Right lobe of liver (tissue), 6 donors: ENCODE results near the gene GOLGA1. TPM values are rescaled to one million over a fixed set of nuclear protein-coding genes. Genes with fewer than 3 reads are reported as not detected.

Experiments
- ATAC-seq, 4 donors: fragments of 200-7000 bp; cut with Tn5 transposase; one replicate each; pipeline ENCODE4 v1.9.1; 2020; ENCODE audit warnings: mild to moderate bottlenecking in 4 of 4, moderate library complexity in 4 of 4
- DNase-seq, 3 donors: peaks; one replicate each; pipeline ENCODE4 v3.0.0-alpha.2; 2020
- H3K27ac ChIP-seq, 3 donors: fragments of 200-600 bp; one replicate each; pipeline ENCODE4 v1.8.0; 2022
- H3K27me3 ChIP-seq, 2 donors: fragments of 200-600 bp; one replicate each; pipeline ENCODE4 v1.8.0; 2022
- H3K36me3 ChIP-seq, 4 donors: fragments of 200-600 bp; sonication (generic) in 1 of 4; one replicate each; pipeline versions ENCODE4 v1.5.1 to v1.8.0; 2017 to 2022; ENCODE audit warnings: control low read depth in 1 of 4
- H3K4me1 ChIP-seq, 4 donors: fragments of 200-600 bp; sonication (generic) in 1 of 4; one replicate each; pipeline versions ENCODE4 v1.5.1 to v1.8.0; 2017 to 2022; ENCODE audit warnings: control low read depth in 1 of 4
- H3K4me3 ChIP-seq, 3 donors: fragments of 200-600 bp; one replicate each; pipeline ENCODE4 v1.8.0; 2022
- H3K9me3 ChIP-seq, 4 donors: fragments of 200-600 bp; sonication (generic) in 1 of 4; one replicate each; pipeline versions ENCODE4 v1.5.1 to v1.8.0; 2017 to 2022; ENCODE audit warnings: control low read depth in 1 of 4
- POLR2A ChIP-seq: fragments of 450-650 bp; IDR thresholded peaks from one replicate; pipeline ENCODE4 v1.6.1; 2017; ENCODE audit warnings: antibody characterized with exemption, mild to moderate bottlenecking
- WGBS: methylation state at CpG from one replicate; pipeline ENCODE4 v1.1.6; 2018; ENCODE audit warnings: low coverage, low lambda C conversion rate; ENCODE audit not compliant: insufficient coverage; ENCODE audit errors: missing lambda C conversion rate; 5-methylcytosine and 5-hydroxymethylcytosine counted together
- intact Hi-C, 2 donors: fragments of 100-400 bp; cut with DNase I; formaldehyde crosslinking; loops; one replicate each; pipeline versions ENCODE4 v1.11.2 to v1.14.1; 2022
- total RNA-seq, 6 experiments: library from RNA; depleted of rRNA in 2 of 6; stranded (reverse); fragments of >200 nt in 2 of 6; fragmentation: NEBNext Ultra II Directional in 3 of 6; extraction: Animal tissue kit (Norgen Biotek cat#: 25700) in 3 of 6; gene quantifications; one replicate each; pipeline versions ENCODE4 v1.1.0 to v1.2.4, GENCODE V29; 2016 to 2023
- TF ChIP-seq, protein P1 (sequence below), 4 donors: fragments of 200-600 bp in 3 of 4; fragments of 450-650 bp in 1 of 4; IDR thresholded peaks; one replicate each; pipeline versions ENCODE4 v1.5.1 to v1.8.0; 2016 to 2022; ENCODE audit warnings: antibody characterized with exemption in 4 of 4, mild to moderate bottlenecking in 2 of 4
- donor health status: DM: no; HTN: yes; CAD: no.
- donor health status: DM: no; HTN: no; CAD: no.
- donor health status: DM: no; HTN: no; CAD: no.
- donor health status: DM: no; HTN: yes; CAD: no.
- donor health status: DM: no; HTN: yes; CAD: no.

Gene GOLGA1
- total RNA-seq, 6 experiments from 2014 or later, result 10.2 to 16.2 (median 12.5) TPM

DNA sequence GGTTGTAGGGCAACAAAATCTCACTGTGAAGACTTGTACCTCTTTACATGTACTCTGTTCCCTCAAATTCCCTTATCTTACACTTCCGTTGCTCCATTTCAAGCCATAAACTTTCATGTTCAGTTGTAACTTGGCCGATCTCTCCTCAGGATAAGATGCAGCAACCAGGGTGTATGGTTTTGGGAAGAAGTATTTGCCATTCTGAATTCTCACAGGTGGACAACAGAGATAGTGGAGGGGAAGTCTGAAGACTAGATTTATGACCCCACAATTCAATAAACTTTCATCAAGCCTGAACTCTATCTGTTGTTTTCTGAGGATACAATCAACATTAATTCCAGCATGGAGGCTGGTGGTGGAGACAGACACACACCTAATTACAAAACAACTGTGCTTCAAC is 27.5 kb downstream of the GOLGA1 start:
- no peaks in the 10 kb centered on the region for H3K9me3 ChIP-seq
- peaks cover 0 to 22% (median 12%) of the 10 kb centered on the region in 4 donors for H3K36me3 ChIP-seq
- WGBS, result 96% methylated on average over 2 of the region's 2 CpGs
- intact Hi-C loops, result no loop called here
- ATAC-seq (no peak), DNase-seq (no peak)
- no peak for TF ChIP-seq POLR2A
- TF ChIP-seq, protein P1, sequence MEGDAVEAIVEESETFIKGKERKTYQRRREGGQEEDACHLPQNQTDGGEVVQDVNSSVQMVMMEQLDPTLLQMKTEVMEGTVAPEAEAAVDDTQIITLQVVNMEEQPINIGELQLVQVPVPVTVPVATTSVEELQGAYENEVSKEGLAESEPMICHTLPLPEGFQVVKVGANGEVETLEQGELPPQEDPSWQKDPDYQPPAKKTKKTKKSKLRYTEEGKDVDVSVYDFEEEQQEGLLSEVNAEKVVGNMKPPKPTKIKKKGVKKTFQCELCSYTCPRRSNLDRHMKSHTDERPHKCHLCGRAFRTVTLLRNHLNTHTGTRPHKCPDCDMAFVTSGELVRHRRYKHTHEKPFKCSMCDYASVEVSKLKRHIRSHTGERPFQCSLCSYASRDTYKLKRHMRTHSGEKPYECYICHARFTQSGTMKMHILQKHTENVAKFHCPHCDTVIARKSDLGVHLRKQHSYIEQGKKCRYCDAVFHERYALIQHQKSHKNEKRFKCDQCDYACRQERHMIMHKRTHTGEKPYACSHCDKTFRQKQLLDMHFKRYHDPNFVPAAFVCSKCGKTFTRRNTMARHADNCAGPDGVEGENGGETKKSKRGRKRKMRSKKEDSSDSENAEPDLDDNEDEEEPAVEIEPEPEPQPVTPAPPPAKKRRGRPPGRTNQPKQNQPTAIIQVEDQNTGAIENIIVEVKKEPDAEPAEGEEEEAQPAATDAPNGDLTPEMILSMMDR (IDR thresholded peaks at IDR 0.05), result no peak
- H3K27me3 ChIP-seq, result no peaks in the 10 kb centered on the region
- no peak overlapping the region for H3K27ac ChIP-seq
- no peaks in the 10 kb centered on the region for H3K4me1 ChIP-seq
- H3K4me3 ChIP-seq, result no peak overlapping the region

DNA sequence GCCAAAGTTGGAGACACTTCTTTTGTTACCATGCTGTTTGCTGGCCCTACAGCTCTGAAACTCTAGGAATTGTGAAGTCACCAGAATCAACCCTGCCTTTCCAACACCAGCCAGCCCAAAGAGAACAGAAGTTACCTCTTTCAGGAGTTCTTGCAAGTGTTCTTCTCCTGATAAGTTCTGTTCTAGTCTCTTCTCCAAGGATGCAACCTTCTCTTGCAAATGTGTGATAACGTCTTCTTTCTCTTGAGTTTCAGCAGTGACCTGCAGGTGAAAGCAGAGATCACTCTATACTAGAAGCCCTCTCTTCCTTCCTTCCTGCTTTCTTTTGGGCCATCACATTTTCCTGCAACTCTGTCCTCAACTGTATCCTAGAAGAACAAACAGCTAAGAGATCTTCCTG is 29.1 kb downstream of the GOLGA1 start:
- H3K4me1 ChIP-seq, result no peaks in the 10 kb centered on the region
- H3K4me3 ChIP-seq, result no peak overlapping the region
- intact Hi-C loops, result no loop called here
- no peak overlapping the region for H3K27ac ChIP-seq
- H3K27me3 ChIP-seq, result no peaks in the 10 kb centered on the region
- ATAC-seq (no peak), DNase-seq (no peak)
- WGBS, result 75% methylated on average over 1 of the region's 1 CpG
- no peaks in the 10 kb centered on the region for H3K9me3 ChIP-seq
- TF ChIP-seq, protein P1 (IDR thresholded peaks at IDR 0.05), result no peak
- no peak for TF ChIP-seq POLR2A
- peaks cover 0 to 31% (median 14%) of the 10 kb centered on the region in 4 donors for H3K36me3 ChIP-seq

DNA sequence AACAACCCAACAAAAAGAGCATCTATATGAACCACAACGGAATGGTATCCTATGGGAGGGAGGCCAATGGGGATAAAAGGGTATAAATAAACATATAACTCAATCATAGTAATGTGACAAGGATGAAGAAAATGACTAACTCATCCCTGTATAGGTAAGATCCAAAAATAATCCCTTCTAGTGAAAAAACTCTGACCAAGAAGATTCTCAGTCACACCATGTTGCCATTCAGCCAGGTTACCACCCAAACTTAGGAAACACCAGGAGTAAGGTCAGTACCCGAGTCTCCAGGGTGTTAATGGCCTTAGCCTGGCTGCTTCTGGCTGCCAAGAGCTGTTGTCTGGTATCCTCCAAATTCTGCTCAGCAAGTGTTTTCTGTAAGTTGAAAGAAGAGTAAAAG is 32.8 kb downstream of the GOLGA1 start:
- TF ChIP-seq, protein P1 (IDR thresholded peaks at IDR 0.05), result no peak
- no peak for TF ChIP-seq POLR2A
- H3K4me1 ChIP-seq, result no peaks in the 10 kb centered on the region
- H3K9me3 ChIP-seq, result no peaks in the 10 kb centered on the region
- H3K4me3 ChIP-seq, result no peak overlapping the region
- no peaks in the 10 kb centered on the region for H3K27me3 ChIP-seq
- H3K36me3 ChIP-seq, result peaks cover 0 to 34% (median 9%) of the 10 kb centered on the region in 4 donors
- 83% methylated on average over 2 of the region's 2 CpGs for WGBS
- intact Hi-C loops, result no loop called here
- no peak for ATAC-seq
- no peak for DNase-seq
- H3K27ac ChIP-seq, result no peak overlapping the region

DNA sequence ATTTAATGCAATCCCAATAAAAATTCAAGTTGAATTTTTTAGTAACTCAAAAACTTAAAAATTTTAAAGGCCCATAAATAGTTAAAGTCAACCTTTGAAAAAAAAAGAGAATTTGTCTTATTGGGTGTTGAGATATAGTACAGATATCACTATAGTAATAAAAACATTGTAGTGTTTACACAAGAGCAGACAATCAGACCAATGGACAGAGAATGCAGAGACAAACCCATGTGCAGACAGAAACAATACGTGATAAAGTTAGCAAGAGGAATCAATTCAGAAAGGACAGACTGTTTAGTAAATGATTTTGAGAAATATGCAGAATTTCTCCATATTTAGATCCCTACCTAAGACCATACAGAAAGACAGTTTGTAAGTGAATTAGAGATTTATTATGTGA is 33.9 kb downstream of the GOLGA1 start:
- Histone ChIP-seq H3K4me3 (no peak overlapping the region), H3K4me1 (no peaks in the 10 kb centered on the region), H3K9me3 (no peaks in the 10 kb centered on the region), H3K27me3 (no peaks in the 10 kb centered on the region), H3K27ac (no peak overlapping the region), H3K36me3 (peaks cover 0 to 34% (median 7%) of the 10 kb centered on the region in 4 donors)
- ATAC-seq, result no peak
- no peak for DNase-seq
- TF ChIP-seq, protein P1 (IDR thresholded peaks at IDR 0.05), result no peak
- no peak for TF ChIP-seq POLR2A
- intact Hi-C loops, result no loop called here
- 75% methylated on average over 1 of the region's 1 CpG for WGBS

DNA sequence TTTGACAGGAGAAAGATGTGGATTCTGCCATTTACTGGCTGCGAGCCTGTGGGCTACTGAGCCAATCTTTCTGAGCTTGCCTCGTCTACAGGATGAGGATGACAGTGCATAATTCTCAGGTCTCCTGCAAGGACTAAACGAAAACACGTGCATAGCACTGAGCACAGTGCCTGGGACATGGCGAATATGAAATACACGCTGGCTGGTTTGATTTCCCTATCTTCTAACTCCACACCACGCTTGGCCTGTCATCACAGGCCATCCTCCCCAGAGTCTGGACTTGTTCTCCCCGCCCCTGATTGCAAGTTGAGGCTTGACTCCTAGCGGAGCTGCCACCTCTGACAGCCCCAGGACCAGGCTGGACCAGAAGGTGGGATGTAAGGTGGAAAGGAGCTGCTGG is 41.0 kb downstream of the GOLGA1 start:
- 76% methylated on average over 3 of the region's 9 CpGs for WGBS
- peaks cover 0 to 7% (median 0%) of the 10 kb centered on the region in 4 donors for H3K4me1 ChIP-seq

More for the DNA sequence above, 41.0 kb downstream of the GOLGA1 start:
- no peak for TF ChIP-seq POLR2A
- TF ChIP-seq, protein P1 (IDR thresholded peaks at IDR 0.05), result no peak
- Histone ChIP-seq H3K36me3 (peaks cover 0 to 32% (median 11%) of the 10 kb centered on the region in 4 donors), H3K9me3 (no peaks in the 10 kb centered on the region), H3K4me3 (no peak overlapping the region), H3K27me3 (no peaks in the 10 kb centered on the region), H3K27ac (no peak overlapping the region)
- ATAC-seq (no peak), DNase-seq (no peak)
- intact Hi-C loops, result no loop called here
